CD4-positive, alpha-beta T cell treated with Interleukin-17A for 1 hour (primary cell): Measurements from ENCODE around the gene SAMD10.
"Not testable (repeated sequence)": the region's sequence is repeated elsewhere in the genome, so short reads cannot be mapped to it uniquely, and the experiment has no call there.

Source experiments
- DNase-seq: peaks from one replicate; pipeline ENCODE4 v3.0.0-alpha.2; 2020

Gene SAMD10

DNA sequence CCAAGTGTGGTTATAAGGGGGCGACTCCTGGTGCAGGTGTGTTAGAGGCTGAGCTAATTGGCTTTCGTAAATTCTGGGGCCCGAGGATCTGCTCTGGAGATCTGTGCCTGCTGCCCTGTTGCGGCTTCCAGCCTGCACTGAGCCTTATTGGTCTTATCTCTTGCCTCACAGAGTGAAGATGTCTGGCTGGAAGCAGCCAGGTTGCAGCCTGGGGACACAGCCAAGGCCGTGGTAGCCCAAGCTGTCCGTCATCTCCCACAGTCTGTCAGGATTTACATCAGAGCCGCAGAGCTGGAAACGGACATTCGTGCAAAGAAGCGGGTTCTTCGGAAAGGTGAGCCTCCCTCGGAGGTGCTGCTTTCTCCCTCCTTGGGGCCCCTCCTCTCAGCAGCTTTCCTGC lies 21.5 kb upstream of the SAMD10 start:
- no peak for DNase-seq

DNA sequence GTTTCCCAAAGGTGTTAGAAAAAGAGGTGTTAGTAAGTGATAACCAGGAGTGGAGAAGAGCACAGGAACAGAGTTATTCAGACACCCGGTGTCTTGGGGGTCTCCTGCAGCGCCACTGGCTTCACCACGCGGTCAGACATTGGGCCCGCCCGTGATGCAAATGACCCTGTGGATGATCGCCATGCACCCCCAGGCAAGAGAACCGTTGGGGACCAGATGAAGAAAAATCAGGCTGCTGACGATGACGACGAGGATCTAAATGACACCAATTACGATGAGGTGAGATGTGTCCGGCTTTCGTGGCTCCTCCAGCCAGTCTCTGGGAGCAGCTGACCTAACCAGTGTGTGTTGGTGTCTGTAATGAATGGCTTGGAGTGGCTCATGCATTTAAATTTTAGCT lies 3.5 kb upstream of the SAMD10 start:
- DNase-seq: no peak

DNA sequence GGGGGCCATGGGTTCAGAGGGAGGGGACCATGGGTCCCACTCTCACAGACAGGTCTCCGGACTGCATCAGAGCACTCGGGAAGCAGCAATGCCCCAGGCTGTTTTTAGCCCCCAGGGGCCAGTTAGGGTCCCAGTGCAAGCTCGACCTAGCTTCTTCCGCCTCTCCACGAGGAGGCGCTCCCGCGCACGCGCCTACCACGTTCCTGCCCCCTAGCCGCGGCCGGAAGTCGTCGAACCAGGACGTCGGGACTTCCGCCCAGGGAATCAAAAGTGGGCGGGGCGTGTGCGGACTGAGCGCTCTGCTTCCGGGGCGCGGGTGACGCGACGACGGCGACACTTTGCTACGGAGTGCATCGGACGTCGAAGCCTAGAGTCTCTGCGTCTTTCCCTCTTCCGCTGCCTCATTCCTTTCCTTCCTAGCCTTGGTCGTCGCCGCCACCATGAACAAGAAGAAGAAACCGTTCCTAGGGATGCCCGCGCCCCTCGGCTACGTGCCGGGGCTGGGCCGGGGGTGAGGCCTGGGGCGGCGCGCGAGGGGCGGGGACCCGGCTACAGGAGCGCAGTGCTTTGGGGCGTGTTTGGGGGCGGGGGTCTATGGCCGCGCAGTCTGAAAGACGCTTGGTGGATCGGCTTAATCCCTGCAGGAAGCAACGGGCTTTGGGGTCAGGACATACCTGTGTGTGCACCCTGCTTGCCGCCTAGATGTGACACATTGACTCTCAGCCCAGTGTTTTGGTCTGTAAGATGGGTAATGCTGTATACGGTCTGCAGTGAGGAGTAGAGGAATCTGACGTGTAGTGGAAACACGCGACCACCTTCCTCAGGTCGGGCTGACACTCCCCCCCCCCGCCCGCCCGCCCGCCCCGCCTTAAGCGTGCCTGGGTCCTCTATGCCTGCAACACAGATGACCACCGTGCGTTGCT lies 1.6 kb upstream of the SAMD10 start, which contains the start of gene PRPF6:
Gene PRPF6 (plus strand): TSS at position 327 of the 923 bp plus-strand sequence. CDS start 114 bp downstream, at position 441.
- peak; percentile 94 for DNase-seq

DNA sequence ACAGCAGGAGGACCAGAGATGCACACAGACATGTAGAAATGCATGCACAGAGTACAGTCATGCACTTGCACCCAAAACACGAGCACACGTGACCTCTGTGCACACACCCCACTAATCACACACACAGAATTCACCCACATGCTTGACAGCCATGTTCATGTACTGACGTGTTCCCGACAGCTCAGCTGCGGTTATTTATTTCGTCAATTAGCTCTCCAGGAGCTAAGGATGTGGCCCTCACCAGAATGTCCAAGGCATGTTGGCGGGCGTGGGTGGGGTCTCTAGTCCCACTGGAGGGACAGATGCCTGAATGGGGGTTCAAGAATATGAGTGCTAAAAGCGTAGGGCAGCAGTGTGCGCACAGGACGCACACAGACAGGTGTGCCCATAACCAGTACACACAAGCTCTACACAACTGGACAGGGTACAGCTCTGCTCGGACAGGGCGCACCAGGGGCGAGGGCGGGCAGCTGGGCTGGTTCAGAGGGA lies 919 bp upstream of the SAMD10 start:
- peak; percentile 45 for DNase-seq

DNA sequence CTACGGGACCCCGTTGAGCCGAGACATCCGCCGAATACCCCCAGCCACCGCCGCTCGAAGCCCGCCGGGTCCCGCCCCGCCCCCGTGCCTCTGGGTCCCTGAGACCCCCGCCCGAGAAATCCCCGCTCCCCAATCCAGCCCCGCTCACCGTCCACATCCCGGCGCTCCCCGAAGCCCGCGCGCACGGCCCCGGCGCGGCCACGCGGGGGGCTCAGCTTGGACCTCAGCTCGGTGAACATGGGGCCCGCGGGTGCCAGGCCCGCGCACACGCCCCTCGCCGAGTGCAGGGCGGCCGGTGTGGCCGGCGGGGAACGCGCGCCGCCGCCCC lies 249 bp downstream of the SAMD10 start:
- no peak for DNase-seq

DNA sequence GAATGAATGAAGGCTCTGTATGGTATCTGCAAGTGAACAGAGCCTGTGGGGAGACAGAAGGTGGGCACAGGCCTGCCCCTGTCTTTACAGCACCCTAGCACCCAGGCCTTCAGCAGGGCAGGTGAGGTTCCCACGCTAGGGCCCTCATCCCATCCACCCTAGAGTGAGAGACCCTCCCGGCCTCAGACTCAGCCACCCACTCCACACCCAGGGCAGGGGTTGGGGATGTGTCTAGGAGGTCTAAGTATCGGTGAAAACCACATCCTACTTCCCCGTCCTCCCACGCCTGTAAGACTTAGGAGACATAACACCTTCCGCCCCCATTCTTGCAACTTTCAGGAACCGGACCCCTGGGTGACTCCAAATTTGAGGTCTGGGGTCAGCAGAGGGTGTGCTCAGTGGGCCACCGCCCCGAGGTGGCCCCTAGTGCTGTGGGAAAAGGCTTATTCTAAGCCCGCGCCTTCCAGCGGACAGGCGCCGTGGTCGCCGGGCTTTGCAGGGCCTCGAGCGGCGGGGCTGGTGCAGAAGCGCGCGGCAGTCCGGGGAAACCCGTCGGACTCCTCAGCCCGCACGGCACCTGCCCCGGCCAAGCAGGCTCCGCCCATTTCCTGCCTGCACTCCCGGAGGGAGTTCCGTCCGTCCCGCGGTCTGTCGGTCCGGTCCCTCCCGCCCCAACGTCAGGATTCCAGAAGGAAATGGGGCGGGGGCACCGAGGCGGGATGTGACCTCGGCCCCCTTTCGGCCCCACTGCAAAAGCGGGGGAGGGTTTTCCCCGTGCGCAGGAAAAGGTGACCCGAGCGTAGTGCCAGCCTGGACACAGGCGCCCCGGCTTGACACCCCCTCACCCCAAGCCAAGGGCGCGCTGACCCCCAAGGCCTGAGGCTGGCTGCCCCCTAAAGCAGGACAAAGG lies 868 bp downstream of the SAMD10 start:
- peak; percentile 63 for DNase-seq

DNA sequence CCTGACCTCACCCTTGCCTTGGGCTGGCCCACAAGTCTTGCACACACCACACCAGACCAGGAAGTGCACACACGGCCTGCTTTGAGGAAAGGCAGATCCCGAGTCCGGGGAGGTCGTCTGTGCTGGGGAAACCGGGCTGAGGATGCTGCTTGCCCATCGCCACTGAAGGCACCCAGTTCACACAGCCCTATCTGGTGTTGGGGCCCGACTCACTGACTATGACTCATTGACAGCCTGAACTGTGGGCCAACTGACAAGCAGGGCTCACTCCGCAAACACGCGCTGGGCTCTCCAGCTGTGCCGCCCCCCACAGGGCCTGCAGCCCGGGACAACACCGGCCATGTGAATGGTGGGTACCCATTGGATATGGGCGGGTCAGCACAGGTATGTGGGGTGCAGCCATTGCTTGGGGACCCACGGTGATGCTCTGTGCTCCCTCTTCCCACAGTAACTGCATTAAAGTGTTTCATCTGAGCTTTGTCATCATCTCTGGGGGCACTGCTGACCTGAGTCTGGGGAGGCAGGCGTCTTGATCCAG lies 1.6 kb downstream of the SAMD10 start:
- DNase-seq: peak; percentile 51

DNA sequence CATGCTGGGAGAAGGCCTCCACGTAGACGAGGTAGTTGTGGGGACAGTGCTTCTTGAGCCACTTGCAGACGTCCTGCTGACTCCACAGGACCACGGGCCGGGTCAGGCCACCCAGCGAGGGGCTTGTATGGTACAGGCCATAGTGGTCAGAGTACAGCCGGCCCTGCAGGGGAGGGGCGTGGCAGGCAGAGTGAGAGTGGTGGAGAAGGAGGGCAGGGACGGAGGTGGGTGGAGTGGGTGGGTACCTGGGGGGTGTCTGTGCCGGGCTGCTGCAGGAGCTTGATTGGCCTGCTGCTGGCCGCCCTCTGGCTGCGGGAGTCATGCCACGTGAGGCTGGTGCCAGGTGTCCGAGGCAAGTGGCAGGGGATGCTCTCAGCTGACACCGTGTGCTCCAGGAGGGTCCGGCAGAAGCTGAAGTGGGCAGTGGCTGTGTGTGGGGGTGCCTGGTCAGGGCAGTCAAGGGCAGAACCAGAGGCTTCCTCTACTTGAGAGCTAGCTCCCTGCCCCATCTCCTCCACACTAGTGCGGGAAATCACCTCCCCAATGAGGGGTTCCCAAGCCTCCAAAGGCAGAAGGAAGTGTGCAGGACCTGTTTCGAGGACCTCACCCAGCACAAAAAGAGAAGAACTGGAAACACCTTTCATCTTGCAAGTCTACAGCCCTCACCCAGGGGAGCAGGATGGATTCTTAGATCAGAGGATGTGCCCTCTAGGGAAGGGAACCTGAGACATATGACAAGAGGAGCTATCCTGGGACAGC lies 2.3 kb downstream of the SAMD10 start:
- no peak for DNase-seq

DNA sequence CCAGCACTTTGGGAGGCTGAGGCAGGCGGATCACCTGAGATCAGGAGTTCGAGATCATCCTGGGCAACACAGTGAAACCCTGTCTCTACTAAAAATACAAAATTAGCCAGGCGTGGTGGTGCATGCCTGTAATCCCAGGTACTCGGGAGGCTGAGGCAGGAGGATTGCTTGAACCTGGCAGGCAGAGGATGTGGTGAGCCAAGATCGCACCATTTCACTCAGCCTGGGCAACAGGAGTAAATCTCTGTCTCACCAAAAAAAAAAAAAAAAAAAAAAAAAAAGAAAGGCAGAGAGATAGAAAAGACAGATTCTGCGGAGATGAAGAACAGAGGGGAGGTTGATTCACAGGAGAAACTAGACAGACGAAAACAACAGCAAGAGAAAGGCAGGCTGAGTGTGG lies 2.9 kb downstream of the SAMD10 start:
- DNase-seq: not testable (repeated sequence)

DNA sequence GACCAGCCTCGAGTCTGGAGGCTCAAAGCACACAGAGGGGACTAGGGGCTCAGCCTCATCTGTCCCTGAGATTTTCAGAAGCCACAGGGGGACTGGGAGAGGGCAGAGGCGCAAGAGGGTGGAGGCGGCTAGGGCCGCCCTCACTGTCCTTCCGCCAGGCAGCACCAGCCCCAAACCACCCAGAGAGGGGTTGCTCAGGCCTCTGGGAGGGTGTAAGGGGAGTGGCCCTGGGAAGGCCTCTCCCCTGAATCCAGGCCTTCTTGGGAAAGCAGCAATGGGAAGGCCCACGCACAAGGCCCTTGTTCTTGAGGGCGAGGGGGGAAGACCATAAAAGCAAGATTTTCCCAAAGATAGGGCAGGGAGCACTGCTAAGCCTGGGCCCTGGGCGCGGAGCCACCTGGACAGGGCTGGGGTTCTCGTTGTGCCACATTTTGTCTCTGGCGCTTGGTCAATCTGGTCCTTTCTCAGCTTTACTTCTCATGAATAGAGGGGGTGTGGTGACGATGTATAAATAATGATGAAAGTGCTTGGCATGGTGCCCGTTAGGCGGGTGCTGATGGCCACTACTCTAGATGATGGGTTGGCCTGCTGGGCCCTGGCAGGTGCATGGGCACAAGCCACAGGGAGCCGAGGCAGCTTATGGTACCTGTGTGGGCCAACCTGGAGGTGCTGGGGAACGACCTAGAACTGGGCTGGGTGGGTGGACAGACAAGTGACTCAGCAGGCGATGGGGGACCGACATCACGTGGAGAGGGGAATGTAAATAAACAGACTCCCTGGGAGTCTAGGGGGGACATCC lies 4.8 kb downstream of the SAMD10 start:
- no peak for DNase-seq

DNA sequence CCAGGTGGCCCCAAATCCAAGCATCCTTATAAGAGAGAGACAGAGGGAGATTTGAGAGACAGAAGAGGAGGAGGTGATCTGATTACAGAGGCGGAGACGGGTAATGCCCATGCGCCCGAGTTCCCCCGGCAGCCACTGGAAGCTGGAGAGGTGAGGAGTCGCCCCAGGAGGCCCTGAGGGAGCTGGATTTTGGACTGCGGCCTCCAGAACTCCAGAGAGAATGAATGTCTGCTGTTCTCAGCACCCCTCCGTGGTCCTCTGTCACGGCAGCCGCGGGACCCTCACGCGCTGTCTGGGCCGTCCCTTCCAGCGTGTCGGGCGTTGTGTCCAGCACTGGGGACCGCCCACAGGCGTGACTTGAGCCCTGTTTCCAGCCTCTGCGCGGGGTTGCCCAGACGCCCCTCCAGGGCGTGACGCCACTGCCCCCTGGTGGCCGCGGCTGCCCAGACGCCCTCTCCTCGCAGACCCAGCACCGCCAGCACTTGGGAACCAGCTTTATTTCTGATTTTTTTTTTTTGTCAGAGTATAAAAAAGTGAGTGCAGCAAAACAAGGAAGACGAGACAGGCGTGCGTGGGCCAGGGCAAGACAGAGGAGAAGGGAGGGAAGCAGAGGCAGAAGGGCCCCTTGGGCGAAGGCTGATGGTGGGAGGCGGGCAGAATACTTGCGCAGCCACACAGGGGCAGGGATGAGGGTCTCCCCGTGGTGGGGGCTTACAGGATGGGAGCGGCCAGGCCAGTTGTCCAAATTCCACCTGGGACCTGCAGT lies 5.6 kb downstream of the SAMD10 start:
- peak; percentile 77 for DNase-seq

DNA sequence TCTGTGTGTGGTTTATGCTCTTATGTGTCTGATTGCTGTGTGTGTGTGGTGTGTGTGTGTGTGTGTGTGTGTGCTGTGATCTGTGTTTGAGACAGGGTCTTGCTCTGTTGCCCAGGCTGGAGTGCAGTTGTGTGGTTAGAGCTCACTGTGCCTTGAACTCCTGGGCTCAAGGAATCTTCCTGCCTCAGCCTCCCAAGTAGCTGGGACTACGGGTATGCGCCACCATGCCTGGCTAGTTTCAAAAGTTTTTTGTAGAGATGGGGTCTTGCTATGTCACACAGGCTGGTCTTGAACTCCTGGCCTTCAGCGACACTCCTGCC lies 6.3 kb downstream of the SAMD10 start:
- no peak for DNase-seq

DNA sequence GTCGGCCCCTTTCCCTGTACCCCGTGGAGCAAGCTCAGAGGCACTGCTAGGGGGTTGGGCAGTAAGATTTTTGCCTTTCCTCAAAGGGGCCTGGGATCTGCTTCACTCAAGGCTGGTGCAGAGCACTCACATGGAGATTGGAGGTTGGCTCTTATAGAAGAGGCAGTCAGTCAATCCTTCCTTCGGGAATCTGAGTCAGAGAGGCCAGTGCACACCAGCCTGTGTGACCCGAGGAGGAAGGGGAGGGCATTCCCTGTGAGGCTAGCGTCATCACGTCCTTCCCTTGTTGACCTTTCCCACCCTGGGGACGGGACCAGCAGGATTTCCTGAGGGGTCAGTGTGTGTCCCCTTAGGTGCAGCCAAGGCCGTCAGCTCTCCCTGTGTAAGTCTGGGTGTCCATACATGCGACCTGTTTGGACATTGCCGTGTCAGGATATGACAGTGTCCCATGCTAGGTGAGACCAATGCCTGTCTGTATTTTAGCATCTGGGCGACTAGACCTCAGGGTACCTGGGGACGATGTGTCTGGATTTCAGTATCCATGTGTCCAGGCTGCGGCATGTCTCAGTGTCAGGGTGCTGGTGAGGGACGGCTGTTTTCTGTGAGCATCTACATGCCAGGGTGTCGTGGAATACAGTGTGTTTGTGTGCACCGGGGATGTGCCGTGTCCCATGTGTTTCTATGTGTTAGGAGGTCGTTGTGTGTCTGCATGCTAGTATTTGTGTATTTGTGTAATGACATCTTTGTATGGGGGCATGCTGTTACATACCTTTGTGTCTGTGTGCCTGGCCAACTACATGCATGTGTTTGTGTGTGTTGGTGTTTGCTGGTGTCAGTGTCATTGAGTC lies 6.9 kb downstream of the SAMD10 start:
- DNase-seq: no peak

DNA sequence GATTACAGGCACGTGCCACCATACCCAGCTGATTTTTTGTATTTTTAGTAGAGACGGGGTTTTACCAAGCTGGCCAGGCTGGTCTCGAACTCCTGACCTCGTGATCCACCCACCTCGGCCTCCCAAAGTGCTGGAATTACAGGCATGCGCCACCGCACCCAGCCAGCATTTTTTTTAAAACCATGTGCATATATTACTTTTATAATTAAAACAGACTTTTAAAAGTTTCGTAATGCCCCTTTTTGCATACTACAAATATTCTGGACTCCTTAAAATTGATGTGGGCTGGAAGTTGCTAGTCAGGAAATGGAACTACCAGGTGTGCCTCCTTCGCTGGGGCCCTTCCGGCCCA lies 7.5 kb downstream of the SAMD10 start:
- not testable (repeated sequence) for DNase-seq

DNA sequence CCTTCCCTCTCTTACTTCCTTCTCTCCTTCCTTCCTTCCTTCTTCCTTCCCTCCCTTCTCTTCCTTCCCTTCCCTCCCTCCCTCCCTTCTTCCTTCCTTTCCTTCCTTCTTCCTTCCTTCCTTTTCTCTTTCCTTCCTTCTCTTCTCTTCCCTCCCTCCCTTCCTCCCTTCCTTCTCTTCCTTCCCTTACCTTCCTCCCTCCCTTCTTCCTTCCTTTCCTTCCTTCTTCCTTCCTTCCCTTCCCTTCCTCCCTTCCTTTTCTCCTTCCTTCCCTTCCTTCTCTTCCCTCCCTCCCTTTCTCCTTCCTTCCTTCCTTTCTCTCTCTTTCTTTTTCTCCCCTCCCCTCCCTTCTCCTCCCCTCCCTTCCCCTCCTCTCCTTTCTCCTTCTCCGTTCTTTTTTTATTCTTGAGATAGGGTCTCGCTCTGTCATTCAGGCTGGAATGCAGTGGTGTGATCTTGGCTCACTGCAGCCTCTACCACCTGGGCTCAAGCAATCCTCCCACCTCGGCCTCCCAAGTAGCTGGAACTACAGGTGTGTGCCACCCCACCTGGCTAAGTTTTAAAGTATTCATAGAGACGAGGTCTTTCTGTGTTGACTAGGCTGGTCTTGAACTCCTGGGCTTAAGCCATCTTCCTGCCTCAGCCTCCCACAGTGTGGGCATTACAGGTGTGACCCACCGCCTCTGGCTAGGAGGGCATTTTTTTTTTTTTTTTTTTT lies 8.6 kb downstream of the SAMD10 start:
- no peak for DNase-seq

DNA sequence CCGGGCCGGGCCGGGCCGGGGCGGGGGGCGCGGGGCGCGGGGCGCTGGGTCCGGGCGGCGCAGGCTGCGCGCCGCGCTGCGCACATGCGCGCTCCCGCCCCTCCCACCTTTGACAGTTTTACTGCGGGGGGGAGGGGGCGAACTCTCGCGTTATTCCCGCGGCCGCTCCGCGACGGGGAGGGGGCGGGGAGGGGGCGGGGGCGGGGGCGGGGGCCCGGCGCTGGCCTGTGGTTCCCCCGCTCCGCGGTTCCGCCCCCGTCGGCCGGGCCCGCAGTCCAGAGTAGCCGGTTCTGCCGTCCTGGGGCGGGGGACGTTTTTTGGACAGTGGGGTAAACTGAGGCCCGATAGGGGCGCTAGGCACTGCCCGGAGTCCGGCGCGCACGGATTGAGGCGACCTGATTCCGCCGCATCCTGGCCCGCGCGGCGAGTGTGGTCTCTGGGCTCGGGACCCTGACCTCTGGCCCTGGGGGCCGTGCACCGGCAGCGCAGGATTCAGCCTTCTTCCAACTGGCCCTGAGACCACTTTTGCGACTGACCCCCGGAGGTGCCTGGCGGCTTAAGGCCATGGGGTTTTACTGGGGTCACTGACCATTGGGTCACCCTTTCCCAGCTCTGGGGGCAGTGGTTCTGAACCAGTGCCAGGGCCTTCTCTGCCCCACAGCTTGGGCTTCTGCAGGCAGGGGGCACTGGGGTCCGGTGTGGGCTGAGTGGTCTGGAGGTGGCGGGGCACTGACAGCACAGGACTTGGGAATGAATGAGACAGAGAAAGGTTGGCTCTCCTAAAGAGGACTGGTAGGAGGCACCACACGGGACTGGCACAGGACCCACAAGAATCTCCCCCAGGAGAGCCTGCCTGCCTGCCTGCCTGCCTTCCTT lies 9.4 kb downstream of the SAMD10 start, which contains the start of gene ZNF512B:
Gene ZNF512B (minus strand): TSS at position 93 of the 876 bp plus-strand sequence. CDS start 1,980 bp downstream, outside the sequence.
- peak; percentile 65 for DNase-seq

DNA sequence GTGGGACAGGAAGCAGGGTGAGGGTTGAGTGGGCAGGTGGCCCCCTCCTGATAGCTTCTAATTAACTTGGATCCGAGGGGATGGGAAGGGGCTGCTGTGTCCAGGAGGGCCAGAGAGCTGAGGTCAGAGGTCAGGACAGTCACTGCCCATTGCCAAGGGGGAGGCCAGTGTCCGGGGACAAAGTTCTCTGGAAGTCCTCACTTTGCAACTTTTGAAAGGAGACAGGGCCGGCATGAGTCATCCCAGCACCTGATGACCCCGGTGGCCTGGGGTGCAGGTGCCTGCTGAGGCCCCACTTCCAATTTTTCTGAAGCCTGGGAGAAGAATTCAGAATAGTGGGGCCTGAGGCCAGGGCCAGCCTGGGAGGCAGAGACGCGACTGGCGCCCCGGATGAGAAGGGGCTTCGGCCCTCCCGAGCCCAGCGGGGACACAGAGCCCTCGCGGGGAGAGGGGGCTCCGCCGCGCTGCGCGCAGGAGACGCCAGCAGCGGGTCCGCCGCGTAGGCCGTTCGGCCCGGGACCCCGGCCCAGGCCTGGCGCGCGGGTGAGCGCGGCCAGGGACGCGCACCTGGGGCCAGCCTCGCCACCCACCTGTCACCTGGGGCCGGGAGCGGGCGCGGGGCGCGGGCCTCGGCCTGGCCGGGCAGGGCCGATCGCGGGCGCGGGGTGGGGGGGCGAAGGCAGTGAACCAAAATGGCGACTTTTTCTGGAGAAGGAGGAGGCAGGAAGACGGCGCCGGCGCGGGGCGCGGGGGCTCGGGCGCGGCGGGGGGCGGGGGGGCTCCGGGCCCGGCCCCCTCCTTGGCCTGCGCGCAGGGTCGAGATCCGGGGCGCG lies 10.3 kb downstream of the SAMD10 start:
- DNase-seq: peak; percentile 44
